GM18505 (cell line): ENCODE data around the gene AHRR.
"Not testable (repeated sequence)": the region's sequence is repeated elsewhere in the genome, so short reads cannot be mapped to it uniquely, and the experiment has no call there.

ENCODE experiments used
- ATAC-seq: cut with Tn5 transposase; IDR thresholded peaks from one replicate; pipeline ENCODE4 v1.9.1; 2021; ENCODE audit not compliant: unreplicated experiment
- POLR2A ChIP-seq: IDR thresholded peaks from 4 replicates; pipeline ENCODE4 v1.6.1; 2011; ENCODE audit warnings: borderline replicate concordance; ENCODE audit not compliant: insufficient read depth, insufficient read length; ENCODE audit errors: extremely low read depth

AHRR gene

GRCh38 chr5:375921-376798 lies 54.6 kb downstream of the AHRR start:
- ATAC-seq, result no peak
- TF ChIP-seq POLR2A, result no peak

GRCh38 chr5:376799-377325 lies 55.3 kb downstream of the AHRR start:
- ATAC-seq, result no peak
- no peak for TF ChIP-seq POLR2A

DNA sequence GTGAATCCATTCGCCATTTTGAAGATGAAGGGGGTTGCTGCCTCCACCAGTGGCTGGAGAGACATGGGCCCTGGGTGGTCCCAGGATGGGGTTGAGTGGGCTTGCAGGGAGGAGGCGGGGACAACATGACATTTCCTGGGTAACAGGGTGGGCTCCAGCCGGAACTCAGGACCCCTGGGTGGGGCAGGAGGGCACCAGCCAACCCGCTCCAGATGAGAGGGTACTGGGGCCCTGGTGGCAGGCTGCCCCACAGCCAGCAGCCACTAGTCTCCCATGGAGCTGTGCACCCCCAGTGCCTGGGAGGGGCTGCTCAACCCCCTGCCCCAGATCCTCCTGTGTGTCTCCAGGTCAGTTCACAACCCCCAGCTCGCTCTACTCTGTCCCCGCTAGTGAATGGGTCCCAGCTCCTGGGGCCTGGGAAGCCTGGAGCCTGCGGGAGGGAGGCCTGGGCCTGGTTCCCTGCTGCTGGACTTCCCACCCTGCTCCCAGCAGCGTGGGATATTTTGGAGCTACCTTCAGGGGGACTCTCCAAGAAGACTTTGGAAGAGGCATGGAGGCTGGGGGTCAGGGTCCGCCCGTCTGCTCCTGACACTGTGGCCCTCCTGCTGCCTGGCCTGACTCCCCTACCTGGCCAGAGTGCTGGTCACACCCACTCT lies 55.9 kb downstream of the AHRR start:
- no peak for TF ChIP-seq POLR2A
- ATAC-seq, result no peak

DNA sequence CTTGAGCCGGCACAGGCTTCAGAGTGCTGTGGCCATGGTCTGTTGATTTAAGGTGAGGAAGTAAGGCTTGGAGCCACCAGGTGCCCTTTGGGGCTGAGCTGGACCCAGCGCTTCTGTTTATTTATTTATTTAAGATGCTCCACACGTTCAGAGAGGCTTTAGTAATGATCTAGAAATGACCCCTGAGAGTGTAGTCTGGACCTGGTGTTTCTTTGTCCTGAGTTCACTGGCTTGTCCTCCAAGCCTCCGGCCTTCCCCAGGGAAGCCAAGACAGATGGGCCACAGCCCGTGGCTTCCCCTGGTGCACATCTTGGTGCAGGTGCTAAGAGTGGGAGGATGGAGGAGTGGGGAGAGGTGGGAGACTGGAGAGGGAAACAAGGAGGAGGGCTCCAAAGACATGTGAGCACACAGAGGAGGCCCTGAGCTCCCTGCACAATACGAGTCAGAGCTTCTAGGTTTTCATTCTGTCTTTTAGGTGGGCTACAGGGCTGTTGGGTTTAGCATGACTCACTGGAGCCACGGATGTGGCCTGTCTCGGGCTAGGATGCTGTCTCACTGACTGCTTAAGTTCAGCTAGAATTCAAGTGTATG lies 56.9 kb downstream of the AHRR start:
- ATAC-seq, result no peak
- TF ChIP-seq POLR2A, result peak; percentile 13

DNA sequence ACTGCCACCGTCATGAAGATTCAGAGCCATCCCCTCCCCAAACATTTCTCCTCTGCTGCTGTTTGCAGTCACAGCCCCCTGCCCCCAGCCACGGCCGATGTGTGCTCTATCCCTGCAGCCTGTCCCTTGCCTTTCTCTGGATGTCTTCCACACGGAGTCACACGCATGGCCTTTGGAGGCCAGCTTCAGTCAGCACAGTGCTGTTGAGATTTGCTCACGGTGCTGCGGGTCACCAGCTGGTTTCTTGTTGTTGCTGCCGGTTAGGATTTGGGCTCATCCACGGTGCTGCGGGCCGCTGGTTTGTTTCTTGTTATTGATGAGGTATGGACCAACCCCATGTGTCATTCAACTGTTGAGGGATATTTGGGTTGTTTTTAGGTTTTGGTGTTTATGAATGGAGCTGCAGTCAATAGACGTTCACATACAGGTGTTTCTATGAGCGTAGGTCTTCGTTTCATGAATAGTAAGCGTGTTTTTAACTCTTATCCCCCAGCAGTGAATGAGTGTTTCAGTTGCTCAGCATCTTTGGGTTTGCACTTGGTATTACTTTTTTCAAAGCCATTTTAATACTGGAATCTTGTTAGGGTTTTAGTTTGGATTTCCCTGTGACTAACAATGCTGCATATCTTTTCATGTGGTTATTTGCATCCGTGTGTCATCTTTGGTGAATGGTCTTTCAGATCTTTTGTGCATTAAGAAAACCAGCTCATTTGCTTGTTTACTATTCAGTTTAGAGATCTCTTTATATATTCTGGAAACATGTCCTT lies 57.6 kb downstream of the AHRR start:
- ATAC-seq, result no peak
- TF ChIP-seq POLR2A, result no peak

DNA sequence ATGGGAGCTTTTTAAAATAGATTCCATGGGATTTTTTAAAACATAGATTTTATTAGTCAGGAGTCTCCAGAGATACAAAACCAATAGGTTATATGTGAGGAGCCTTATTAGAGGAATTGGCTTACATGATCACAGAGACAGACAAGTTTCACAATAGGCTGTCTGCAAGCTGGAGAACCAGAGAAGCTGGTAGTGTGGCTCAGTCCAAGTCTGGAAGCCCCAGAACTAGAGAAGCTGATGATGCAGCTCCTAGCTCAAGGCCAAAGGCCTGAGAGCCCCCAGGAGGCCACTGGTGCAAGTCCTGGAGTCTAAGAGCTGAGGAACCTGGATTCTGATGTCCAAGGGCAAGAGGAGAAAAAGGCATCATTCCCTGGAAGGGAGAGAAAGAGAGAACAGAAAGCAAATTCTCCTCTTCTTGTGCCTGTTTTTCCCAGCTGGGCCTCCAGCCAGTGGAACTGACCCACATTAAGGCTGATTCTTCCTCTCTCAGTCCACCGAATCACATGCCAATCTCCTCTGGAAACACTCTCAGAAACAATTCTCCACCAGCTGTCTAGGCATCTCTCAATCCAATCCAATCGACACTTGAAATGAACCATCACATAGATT lies 59.3 kb downstream of the AHRR start:
- ATAC-seq, result no peak
- no peak for TF ChIP-seq POLR2A

DNA sequence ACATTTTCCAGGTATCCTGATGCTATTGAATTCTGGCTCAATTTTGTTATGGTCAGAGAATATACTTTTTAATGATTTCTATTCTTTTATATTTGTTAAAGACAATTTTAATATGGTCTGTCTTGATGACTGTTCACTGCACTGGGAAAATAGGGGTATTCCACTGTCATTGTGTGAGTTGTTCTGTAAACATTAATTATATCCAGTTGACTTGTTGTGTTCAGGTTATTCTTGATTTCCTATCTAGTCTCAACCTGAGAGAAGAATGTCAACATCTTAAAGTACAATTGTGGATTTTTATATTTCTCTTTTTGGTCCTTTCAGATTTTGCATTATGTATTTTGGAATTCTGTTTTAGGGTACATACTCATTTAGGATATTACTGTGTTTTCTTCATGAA lies 61.6 kb downstream of the AHRR start:
- TF ChIP-seq POLR2A, result no peak
- ATAC-seq, result no peak

GRCh38 chr5:383621-384020 lies 62.1 kb downstream of the AHRR start:
- no peak for TF ChIP-seq POLR2A
- ATAC-seq, result no peak

GRCh38 chr5:384576-384975 lies 63.1 kb downstream of the AHRR start:
- not testable (repeated sequence) for ATAC-seq

DNA sequence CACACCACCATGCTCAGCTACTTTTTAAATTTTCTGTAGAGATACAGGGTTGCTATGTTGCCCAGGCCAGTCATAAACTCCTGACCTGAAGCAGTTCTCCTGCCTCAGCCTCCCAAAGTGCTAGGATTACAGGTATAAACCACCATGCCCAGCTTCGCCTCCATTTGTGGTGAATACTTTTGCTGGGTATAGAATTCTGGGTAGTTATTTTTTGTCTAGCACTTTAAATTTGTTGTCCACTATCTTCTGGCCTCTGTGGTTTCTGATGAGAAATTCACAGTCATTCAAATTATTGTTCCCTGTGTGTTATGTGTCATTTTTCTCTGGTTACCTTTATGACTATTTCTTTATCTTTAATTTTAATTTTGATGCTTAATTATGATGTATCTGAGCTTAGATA lies 63.8 kb downstream of the AHRR start:
- TF ChIP-seq POLR2A, result no peak
- ATAC-seq, result no peak

DNA sequence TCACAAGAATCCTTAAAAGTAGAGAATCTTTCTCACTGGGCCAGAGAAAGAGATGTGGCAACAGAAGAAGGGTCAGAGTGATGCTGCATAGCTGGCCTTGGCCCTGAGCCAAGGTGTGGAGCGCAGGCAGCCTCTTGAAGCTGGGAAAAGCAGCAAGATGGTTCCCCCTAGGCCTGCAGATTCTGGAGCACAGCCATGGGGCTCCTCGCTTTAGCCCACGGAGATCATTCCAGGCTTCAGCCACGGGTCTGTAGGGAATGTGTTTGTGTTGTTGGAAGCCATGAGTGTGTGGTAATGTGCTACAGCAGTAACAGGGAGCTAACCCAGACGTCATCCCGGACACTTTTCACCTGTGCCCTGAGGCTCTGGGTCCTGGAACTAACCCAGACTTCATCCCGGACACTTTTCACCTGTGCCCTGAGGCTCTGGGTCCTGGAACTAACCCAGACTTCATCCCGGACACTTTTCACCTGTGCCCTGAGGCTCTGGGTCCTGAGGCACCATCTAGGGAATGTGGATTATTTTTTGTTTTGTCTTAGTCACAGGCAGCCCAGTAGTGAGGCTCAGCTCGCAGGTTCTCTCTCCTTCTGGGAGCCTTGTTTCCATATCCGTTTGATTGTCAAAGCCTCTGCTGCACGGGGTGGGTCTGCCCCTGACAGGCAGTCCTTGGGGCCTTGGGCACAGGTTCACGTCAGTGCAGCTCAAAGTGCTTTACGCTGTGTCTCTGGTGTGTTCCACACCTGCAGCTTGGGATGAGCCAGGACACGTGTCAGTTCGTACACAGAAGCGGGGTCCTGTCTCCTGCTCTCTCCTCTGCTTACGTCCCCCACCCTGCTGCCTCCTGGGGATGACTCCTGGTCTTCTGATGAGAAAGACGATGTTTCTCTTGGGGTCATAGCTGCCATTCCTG lies 65.2 kb downstream of the AHRR start:
- TF ChIP-seq POLR2A, result no peak
- no peak for ATAC-seq
